ENCODE results near the gene PEG3.

Gene PEG3

GRCh38 chr19:56838909-56839651 is 1.4 kb downstream of the PEG3 start:
- DNase-seq (ENCODE audit: low spot score) = no peak

GRCh38 chr19:56838024-56838908 is 2.3 kb downstream of the PEG3 start:
- no peak for DNase-seq (ENCODE audit: low spot score)

- DNase-seq (ENCODE audit: low spot score) = no peak
Measured at GRCh38 chr19:56837492-56838023, 3.0 kb downstream of the PEG3 start.

- DNase-seq (ENCODE audit: low spot score) = no peak
Measured at GRCh38 chr19:56837004-56837403, 3.5 kb downstream of the PEG3 start.

GRCh38 chr19:56836059-56836458 is 4.5 kb downstream of the PEG3 start:
- DNase-seq (ENCODE audit: low spot score) = no peak

GRCh38 chr19:56835401-56835800 is 5.1 kb downstream of the PEG3 start:
- no peak for DNase-seq (ENCODE audit: low spot score)

GRCh38 chr19:56834564-56835375 is 5.8 kb downstream of the PEG3 start:
- no peak for DNase-seq (ENCODE audit: low spot score)

- no peak for DNase-seq (ENCODE audit: low spot score)
Measured at GRCh38 chr19:56832352-56832928, 8.1 kb downstream of the PEG3 start.

GRCh38 chr19:56831255-56831654 is 9.3 kb downstream of the PEG3 start:
- no peak for DNase-seq (ENCODE audit: low spot score)

GRCh38 chr19:56829596-56829995 is 10.9 kb downstream of the PEG3 start:
- no peak for DNase-seq (ENCODE audit: low spot score)

- no peak for DNase-seq (ENCODE audit: low spot score)
Measured at GRCh38 chr19:56827708-56828107, 12.8 kb downstream of the PEG3 start.

- no peak for DNase-seq (ENCODE audit: low spot score)
Measured at GRCh38 chr19:56823956-56824355, 16.6 kb downstream of the PEG3 start.

GRCh38 chr19:56823417-56823816 is 17.1 kb downstream of the PEG3 start:
- no peak for DNase-seq (ENCODE audit: low spot score)

- no peak for DNase-seq (ENCODE audit: low spot score)
Measured at GRCh38 chr19:56822755-56823154, 17.8 kb downstream of the PEG3 start.

GRCh38 chr19:56821675-56822074 is 18.9 kb downstream of the PEG3 start:
- DNase-seq (ENCODE audit: low spot score) = no peak

GRCh38 chr19:56821209-56821608 is 19.3 kb downstream of the PEG3 start:
- DNase-seq (ENCODE audit: low spot score) = no peak

- no peak for DNase-seq (ENCODE audit: low spot score)
Measured at GRCh38 chr19:56819166-56819565, 21.4 kb downstream of the PEG3 start.

- no peak for DNase-seq (ENCODE audit: low spot score)
Measured at GRCh38 chr19:56814656-56815055, 25.9 kb downstream of the PEG3 start.

GRCh38 chr19:56813531-56813930 is 27.0 kb downstream of the PEG3 start:
- DNase-seq (ENCODE audit: low spot score) = no peak

GRCh38 chr19:56811480-56811879 is 29.0 kb downstream of the PEG3 start:
- no peak for DNase-seq (ENCODE audit: low spot score)

GRCh38 chr19:56810260-56810659 is 30.3 kb downstream of the PEG3 start:
- DNase-seq (ENCODE audit: low spot score) = no peak

Data from GM03348 (cell line).